HepG2 (cell line): ENCODE results near the gene PSMD3. TPM values are rescaled to one million over a fixed set of nuclear protein-coding genes. Genes with fewer than 3 reads are reported as not detected.

Experiments
- ATAC-seq: fragments of 200-7000 bp; cut with Tn5 transposase; 3 replicates; pipeline ENCODE4 v1.9.1; 2020; ENCODE audit warnings: mild to moderate bottlenecking, moderate library complexity
- BruUV-seq: library from RNA; stranded (reverse); fragments of 400-500 nt; replicated peaks from 2 replicates; lab custom pipeline; 2021; lab: Mats Ljungman, UMichigan
- CTCF ChIA-PET: fragments of 300-600 bp; formaldehyde crosslinking; extraction: SDS; loops from one replicate; lab custom pipeline; 2021; ENCODE audit warnings: low total read pairs, inconsistent platforms, low intra/inter-chr PET ratio; lab: Yijun Ruan, JAX
- POLR2A ChIA-PET: fragments of 350-600 bp; sonication (Branson Sonifier 250); formaldehyde crosslinking; loops from one replicate; lab custom pipeline; 2020; ENCODE audit warnings: antibody characterized with exemption, inconsistent platforms; lab: Yijun Ruan, JAX
- DNase-seq: peaks from one replicate; pipeline ENCODE4 v3.0.0-alpha.2; 2015; ENCODE audit warnings: low spot score
- FAIRE-seq: peaks from 3 replicates; lab custom pipeline; 2011; peaks lifted over from hg19 to GRCh38; lab: Jason Lieb, UNC
- H2AFZ ChIP-seq: one replicate; pipeline ENCODE4 v1.6.1; 2011; ENCODE audit warnings: low read length, inconsistent platforms
- H3K27ac ChIP-seq: fragments of 300-600 bp; 3 replicates; pipeline ENCODE4 v1.8.0; 2011; ENCODE audit warnings: mixed run types, mild to moderate bottlenecking, mixed read lengths, low read length, inconsistent platforms; ENCODE audit not compliant: insufficient read depth; ENCODE audit errors: extremely low read length
- H3K27me3 ChIP-seq, 2 experiments: fragments of 200-600 bp in 1 of 2; 2 replicates in 1 of 2; 3 replicates in 1 of 2; pipeline versions ENCODE4 v1.6.0 to v1.8.0; 2011; ENCODE audit warnings: low read length in 2 of 2, mild to moderate bottlenecking in 2 of 2, moderate library complexity in 2 of 2, inconsistent platforms in 1 of 2; ENCODE audit not compliant: insufficient read depth in 2 of 2, control insufficient read depth in 1 of 2
- H3K36me3 ChIP-seq, 2 experiments: fragments of 200-600 bp in 1 of 2; replicated peaks in 1 of 2; 2 replicates in 1 of 2; 3 replicates in 1 of 2; pipeline versions ENCODE4 v1.5.1 to v1.8.0; 2011; ENCODE audit warnings: low read length in 2 of 2, inconsistent platforms in 1 of 2; ENCODE audit not compliant: insufficient read depth in 2 of 2, control insufficient read depth in 1 of 2
- H3K4me1 ChIP-seq: 2 replicates; pipeline ENCODE4 v1.5.1; 2012; ENCODE audit warnings: low read length, inconsistent platforms; ENCODE audit not compliant: insufficient read depth
- H3K4me2 ChIP-seq: 2 replicates; pipeline ENCODE4 v1.6.0; 2011; ENCODE audit warnings: low read depth, low read length, inconsistent platforms
- H3K4me3 ChIP-seq, 3 experiments: fragments of 200-600 bp in 1 of 3; sonication (generic), shearing (Covaris generic) in 1 of 3; replicated peaks in 1 of 3; 2 replicates each; pipeline ENCODE4 v1.5.1; 2011 to 2016; ENCODE audit warnings: low read length in 3 of 3, inconsistent platforms in 2 of 3, low read depth in 2 of 3, mild to moderate bottlenecking in 2 of 3, control low read depth in 1 of 3, mixed read lengths in 1 of 3; ENCODE audit not compliant: insufficient read depth in 1 of 3
- H3K79me2 ChIP-seq: one replicate; pipeline ENCODE4 v1.6.1; 2011; ENCODE audit warnings: low read length, inconsistent platforms; ENCODE audit not compliant: insufficient read depth
- H3K9ac ChIP-seq: 2 replicates; pipeline ENCODE4 v1.6.0; 2011; ENCODE audit warnings: mild to moderate bottlenecking, low read depth, low read length, inconsistent platforms; ENCODE audit not compliant: insufficient read depth
- H3K9me3 ChIP-seq: 2 replicates; pipeline ENCODE4 v1.5.1; 2012; ENCODE audit warnings: mild to moderate bottlenecking, low read length
- H4K20me1 ChIP-seq: 2 replicates; pipeline ENCODE4 v1.6.0; 2011; ENCODE audit warnings: inconsistent platforms, mild to moderate bottlenecking, low read length, moderate library complexity; ENCODE audit not compliant: insufficient read depth
- HOXA3 ChIP-seq: sonication (generic); formaldehyde crosslinking; IDR thresholded peaks from 2 replicates; pipeline ENCODE4 v1.5.0; 2020; ENCODE audit warnings: missing genetic modification reagents
- JUNB ChIP-seq: sonication (generic); formaldehyde crosslinking; IDR thresholded peaks from 2 replicates; pipeline ENCODE4 v1.8.0; 2022; ENCODE audit warnings: missing genetic modification reagents, mild to moderate bottlenecking, borderline replicate concordance
- RFX5 ChIP-seq: IDR thresholded peaks from 2 replicates; pipeline ENCODE4 v1.6.1; 2011; ENCODE audit warnings: low read depth, low read length, improper control_type of control experiment
- SOX13 ChIP-seq, 3 experiments: fragments of 450-650 bp in 1 of 3; sonication (generic) in 1 of 3; formaldehyde crosslinking in 1 of 3; IDR thresholded peaks in 2 of 3; conservative IDR thresholded peaks in 1 of 3; 2 replicates each; pipeline versions ENCODE4 v1.5.0 to v1.6.1; 2016 to 2020; ENCODE audit warnings: antibody characterized with exemption in 1 of 3, mild to moderate bottlenecking in 1 of 3, missing compliant biosample characterization in 1 of 3, missing genetic modification reagents in 1 of 3, moderate library complexity in 1 of 3
- SP1 ChIP-seq, 2 experiments: fragments of 450-650 bp in 1 of 2; sonication (generic) in 1 of 2; formaldehyde crosslinking in 1 of 2; IDR thresholded peaks; 2 replicates each; pipeline versions ENCODE4 v1.4.0 to v1.6.1; 2016 to 2020; ENCODE audit warnings: missing genetic modification reagents in 1 of 2
- TBX3 ChIP-seq: fragments of 450-650 bp; IDR thresholded peaks from 2 replicates; pipeline ENCODE4 v1.6.1; 2017; ENCODE audit warnings: antibody characterized with exemption, mild to moderate bottlenecking, inconsistent platforms, borderline replicate concordance
- ZNF780A ChIP-seq: sonication (generic); formaldehyde crosslinking; IDR thresholded peaks from 2 replicates; pipeline ENCODE4 v1.8.0; 2022; ENCODE audit warnings: mild to moderate bottlenecking, missing genetic modification reagents, moderate library complexity
- WGBS: methylation state at CpG from one replicate; pipeline ENCODE4 v1.1.6; 2017; ENCODE audit warnings: low lambda C conversion rate; 5-methylcytosine and 5-hydroxymethylcytosine counted together
- in situ Hi-C: cut with HindIII; loops from 2 replicates; pipeline ENCODE4 v1.10.0; 2017; ENCODE audit warnings: low pct_unique_long_range_greater_than_20kb; ENCODE audit not compliant: extremely low pct_ligation_motif_present
- intact Hi-C: fragments of 100-400 bp; cut with micrococcal nuclease; formaldehyde crosslinking; loops from one replicate; pipeline ENCODE4 v1.10.0; 2022; ENCODE audit not compliant: unreplicated experiment
- polyA plus RNA-seq, 8 experiments: library from polyadenylated mRNA; depleted of rRNA in 3 of 8; stranded (reverse) in 7 of 8; unstranded in 1 of 8; fragments of >200 nt; fragmentation: Illumina TruSeq in 4 of 8; extraction: Trizol in 4 of 8; gene quantifications; 2 replicates each; pipeline versions ENCODE4 v1.2.1 to v1.2.3, GENCODE V29; 2011 to 2016; ENCODE audit warnings: low read depth in 4 of 8, missing spikeins in 1 of 8, mixed read lengths in 1 of 8; ENCODE audit not compliant: insufficient read depth in 1 of 8
- total RNA-seq, 5 experiments: library from RNA; depleted of rRNA; stranded (reverse); fragments of >200 nt; fragmentation: Illumina TruSeq; extraction: Trizol; gene quantifications; 2 replicates each; pipeline ENCODE4 v1.2.3, GENCODE V29; 2016; ENCODE audit warnings: low read depth in 1 of 5
- TF ChIP-seq, protein P1 (sequence below): sonication (generic); formaldehyde crosslinking; IDR thresholded peaks from 2 replicates; pipeline ENCODE4 v1.9.0; 2021; ENCODE audit warnings: mild to moderate bottlenecking, missing genetic modification reagents
- TF ChIP-seq, protein P2 (sequence below): sonication (generic); formaldehyde crosslinking; IDR thresholded peaks from 2 replicates; pipeline ENCODE4 v1.8.1; 2022; ENCODE audit warnings: low read depth, mild to moderate bottlenecking, missing genetic modification reagents

Gene PSMD3
- total and polyA plus RNA-seq, 2 of the 13 experiments (the other 11 are each of a cell fraction or from before 2014, with no cell fraction given) = 97.4 to 146 TPM

DNA sequence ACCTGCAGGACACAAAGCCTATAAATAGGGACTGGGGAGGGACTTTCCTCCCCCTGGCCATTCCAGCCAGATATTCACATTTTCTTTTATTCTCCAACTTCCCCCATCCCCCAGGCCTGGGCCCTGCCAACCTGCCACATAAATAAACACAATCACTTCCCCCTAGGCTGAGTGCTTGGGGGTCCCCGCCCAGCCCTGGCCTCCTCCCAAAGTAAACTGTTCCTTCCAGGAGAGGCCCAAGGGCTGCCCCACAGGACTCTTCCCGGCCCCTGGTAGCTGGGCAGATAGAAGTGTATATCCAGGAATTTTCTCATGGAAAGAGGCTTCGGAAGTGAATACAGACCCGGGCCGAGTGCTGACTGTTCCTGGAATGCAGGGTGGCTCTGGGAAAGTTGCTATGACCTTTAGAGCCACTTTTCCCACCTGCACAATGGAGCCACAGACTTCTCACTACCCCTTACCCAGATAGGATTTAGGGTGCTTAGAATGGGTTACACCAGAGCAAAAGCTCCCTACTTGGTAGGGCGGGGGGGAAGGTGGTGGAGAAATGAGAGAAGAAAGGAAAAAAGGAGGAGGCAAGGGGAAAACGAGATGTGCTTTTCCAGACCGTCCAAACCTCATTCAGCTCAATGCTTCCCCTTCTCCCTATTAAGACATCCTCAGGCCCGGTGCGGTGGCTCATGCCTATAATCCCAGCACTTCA lies 43.1 kb downstream of the PSMD3 start (continued):
- TF ChIP-seq, protein P1, sequence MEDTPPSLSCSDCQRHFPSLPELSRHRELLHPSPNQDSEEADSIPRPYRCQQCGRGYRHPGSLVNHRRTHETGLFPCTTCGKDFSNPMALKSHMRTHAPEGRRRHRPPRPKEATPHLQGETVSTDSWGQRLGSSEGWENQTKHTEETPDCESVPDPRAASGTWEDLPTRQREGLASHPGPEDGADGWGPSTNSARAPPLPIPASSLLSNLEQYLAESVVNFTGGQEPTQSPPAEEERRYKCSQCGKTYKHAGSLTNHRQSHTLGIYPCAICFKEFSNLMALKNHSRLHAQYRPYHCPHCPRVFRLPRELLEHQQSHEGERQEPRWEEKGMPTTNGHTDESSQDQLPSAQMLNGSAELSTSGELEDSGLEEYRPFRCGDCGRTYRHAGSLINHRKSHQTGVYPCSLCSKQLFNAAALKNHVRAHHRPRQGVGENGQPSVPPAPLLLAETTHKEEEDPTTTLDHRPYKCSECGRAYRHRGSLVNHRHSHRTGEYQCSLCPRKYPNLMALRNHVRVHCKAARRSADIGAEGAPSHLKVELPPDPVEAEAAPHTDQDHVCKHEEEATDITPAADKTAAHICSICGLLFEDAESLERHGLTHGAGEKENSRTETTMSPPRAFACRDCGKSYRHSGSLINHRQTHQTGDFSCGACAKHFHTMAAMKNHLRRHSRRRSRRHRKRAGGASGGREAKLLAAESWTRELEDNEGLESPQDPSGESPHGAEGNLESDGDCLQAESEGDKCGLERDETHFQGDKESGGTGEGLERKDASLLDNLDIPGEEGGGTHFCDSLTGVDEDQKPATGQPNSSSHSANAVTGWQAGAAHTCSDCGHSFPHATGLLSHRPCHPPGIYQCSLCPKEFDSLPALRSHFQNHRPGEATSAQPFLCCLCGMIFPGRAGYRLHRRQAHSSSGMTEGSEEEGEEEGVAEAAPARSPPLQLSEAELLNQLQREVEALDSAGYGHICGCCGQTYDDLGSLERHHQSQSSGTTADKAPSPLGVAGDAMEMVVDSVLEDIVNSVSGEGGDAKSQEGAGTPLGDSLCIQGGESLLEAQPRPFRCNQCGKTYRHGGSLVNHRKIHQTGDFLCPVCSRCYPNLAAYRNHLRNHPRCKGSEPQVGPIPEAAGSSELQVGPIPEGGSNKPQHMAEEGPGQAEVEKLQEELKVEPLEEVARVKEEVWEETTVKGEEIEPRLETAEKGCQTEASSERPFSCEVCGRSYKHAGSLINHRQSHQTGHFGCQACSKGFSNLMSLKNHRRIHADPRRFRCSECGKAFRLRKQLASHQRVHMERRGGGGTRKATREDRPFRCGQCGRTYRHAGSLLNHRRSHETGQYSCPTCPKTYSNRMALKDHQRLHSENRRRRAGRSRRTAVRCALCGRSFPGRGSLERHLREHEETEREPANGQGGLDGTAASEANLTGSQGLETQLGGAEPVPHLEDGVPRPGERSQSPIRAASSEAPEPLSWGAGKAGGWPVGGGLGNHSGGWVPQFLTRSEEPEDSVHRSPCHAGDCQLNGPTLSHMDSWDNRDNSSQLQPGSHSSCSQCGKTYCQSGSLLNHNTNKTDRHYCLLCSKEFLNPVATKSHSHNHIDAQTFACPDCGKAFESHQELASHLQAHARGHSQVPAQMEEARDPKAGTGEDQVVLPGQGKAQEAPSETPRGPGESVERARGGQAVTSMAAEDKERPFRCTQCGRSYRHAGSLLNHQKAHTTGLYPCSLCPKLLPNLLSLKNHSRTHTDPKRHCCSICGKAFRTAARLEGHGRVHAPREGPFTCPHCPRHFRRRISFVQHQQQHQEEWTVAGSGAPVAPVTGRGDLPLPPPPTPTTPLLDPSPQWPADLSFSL (CRISPR knock-in tag) = no peak
- TF ChIP-seq JUNB (no peak), HOXA3 (CRISPR knock-in tag) (no peak)

DNA sequence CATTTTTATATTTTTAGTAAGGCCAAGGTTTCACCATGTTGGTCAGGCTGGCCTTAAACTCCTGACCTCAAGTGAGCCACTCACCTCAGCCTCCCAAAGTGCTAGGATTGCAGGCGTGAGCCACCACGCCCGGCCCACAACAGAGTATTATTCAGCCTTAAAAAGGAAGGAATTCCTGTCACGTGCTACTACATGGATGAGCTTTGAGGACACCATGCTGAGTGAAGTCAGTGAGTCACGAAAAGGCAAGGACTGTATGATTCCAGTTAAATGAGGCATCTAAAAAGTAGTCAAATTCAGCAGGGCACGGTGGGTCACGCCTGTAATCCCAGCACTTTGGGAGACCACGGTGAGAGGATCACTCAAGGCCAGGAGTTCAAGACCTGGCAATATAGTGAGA lies 44.3 kb downstream of the PSMD3 start:
- 97% methylated on average over 8 of the region's 8 CpGs for WGBS
- no peak overlapping the region for H3K4me2 ChIP-seq
- H2AFZ ChIP-seq = no peak overlapping the region
- peaks cover 45 to 76% of the 10 kb centered on the region in 2 experiments for H3K36me3 ChIP-seq
- H3K27me3 ChIP-seq = no peaks in the 10 kb centered on the region
- ChIA-PET POLR2A (no interaction called here), CTCF (interaction anchor here (0.9 kb wide), 1 partner anchor 11 kb away, joined by 3 read pairs; no protein-coding TSS in a partner anchor)
- no TSS peak for BruUV-seq
- no peak for FAIRE-seq
- H3K4me3 ChIP-seq = no peak overlapping the region
- intact Hi-C loops (no loop called here), in situ Hi-C loops (no loop called here)
- H3K4me1 ChIP-seq = no peaks in the 10 kb centered on the region
- H4K20me1 ChIP-seq = no peaks in the 10 kb centered on the region
- no peak for TF ChIP-seq SP1 (IDR thresholded peaks at IDR 0.05)
- TF ChIP-seq SP1 (CRISPR knock-in tag; IDR thresholded peaks at IDR 0.05) = no peak
- no peak for TF ChIP-seq SOX13 (IDR thresholded peaks at IDR 0.05)
- no peak for TF ChIP-seq SOX13 (CRISPR knock-in tag; conservative IDR thresholded peaks at IDR 0.05 in 1 of 2, IDR thresholded peaks at IDR 0.05 in 1 of 2)
- TF ChIP-seq, protein P2, sequence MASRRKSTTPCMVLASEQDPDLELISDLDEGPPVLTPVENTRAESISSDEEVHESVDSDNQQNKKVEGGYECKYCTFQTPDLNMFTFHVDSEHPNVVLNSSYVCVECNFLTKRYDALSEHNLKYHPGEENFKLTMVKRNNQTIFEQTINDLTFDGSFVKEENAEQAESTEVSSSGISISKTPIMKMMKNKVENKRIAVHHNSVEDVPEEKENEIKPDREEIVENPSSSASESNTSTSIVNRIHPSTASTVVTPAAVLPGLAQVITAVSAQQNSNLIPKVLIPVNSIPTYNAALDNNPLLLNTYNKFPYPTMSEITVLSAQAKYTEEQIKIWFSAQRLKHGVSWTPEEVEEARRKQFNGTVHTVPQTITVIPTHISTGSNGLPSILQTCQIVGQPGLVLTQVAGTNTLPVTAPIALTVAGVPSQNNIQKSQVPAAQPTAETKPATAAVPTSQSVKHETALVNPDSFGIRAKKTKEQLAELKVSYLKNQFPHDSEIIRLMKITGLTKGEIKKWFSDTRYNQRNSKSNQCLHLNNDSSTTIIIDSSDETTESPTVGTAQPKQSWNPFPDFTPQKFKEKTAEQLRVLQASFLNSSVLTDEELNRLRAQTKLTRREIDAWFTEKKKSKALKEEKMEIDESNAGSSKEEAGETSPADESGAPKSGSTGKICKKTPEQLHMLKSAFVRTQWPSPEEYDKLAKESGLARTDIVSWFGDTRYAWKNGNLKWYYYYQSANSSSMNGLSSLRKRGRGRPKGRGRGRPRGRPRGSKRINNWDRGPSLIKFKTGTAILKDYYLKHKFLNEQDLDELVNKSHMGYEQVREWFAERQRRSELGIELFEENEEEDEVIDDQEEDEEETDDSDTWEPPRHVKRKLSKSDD = no peak
- no peak for TF ChIP-seq ZNF780A
- no peak for TF ChIP-seq TBX3
- no peak for TF ChIP-seq RFX5
- no peak for ATAC-seq
- no peak for DNase-seq
- H3K79me2 ChIP-seq = no peaks in the 10 kb centered on the region
- H3K9me3 ChIP-seq = no peaks in the 10 kb centered on the region
- no peak overlapping the region for H3K27ac ChIP-seq
- H3K9ac ChIP-seq = no peak overlapping the region
